ENCODE results near the gene GPR135. TPM values are rescaled to one million over a fixed set of nuclear protein-coding genes. Genes with fewer than 3 reads are reported as not detected.
"Not testable (repeated sequence)": the region's sequence is repeated elsewhere in the genome, so short reads cannot be mapped to it uniquely, and the experiment has no call there.

GPR135 gene
- total and polyA plus RNA-seq, 2 donors from 2014 or later: 0.77 to 3.0 TPM

DNA sequence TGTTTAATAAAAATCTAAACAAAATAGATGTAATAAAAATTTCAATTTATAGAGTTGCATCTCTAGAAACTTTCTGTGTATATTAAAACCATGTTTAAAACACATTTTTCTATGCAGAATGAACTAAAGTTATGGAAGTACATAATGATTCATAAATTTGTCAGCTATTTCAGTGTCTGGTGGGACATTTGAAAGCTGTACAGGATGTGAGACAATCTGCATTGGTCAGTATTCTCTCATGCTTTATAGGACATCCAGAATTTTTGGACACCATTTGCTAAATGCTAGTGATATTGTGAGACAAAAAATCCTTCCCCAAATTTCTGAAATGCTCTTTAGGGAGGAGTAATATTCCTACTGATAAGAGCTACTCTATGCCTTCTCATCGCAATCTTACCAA, 13.3 kb downstream of the GPR135 start:
- H3K9me3 ChIP-seq (ENCODE audit: control insufficient read depth in 2 of 3, insufficient read depth in 1 of 3, low read length in 3 of 3): no peaks in the 10 kb centered on the region
- intact Hi-C loops (cut with DNase I): no loop called here
- TF ChIP-seq, protein P1, sequence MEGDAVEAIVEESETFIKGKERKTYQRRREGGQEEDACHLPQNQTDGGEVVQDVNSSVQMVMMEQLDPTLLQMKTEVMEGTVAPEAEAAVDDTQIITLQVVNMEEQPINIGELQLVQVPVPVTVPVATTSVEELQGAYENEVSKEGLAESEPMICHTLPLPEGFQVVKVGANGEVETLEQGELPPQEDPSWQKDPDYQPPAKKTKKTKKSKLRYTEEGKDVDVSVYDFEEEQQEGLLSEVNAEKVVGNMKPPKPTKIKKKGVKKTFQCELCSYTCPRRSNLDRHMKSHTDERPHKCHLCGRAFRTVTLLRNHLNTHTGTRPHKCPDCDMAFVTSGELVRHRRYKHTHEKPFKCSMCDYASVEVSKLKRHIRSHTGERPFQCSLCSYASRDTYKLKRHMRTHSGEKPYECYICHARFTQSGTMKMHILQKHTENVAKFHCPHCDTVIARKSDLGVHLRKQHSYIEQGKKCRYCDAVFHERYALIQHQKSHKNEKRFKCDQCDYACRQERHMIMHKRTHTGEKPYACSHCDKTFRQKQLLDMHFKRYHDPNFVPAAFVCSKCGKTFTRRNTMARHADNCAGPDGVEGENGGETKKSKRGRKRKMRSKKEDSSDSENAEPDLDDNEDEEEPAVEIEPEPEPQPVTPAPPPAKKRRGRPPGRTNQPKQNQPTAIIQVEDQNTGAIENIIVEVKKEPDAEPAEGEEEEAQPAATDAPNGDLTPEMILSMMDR (IDR thresholded peaks at IDR 0.05; ENCODE audit: borderline replicate concordance, extremely low read depth, insufficient read depth): no peak
- no peaks in the 10 kb centered on the region for H3K27me3 ChIP-seq (ENCODE audit: control insufficient read depth, insufficient read depth, low read length)
- no peak overlapping the region for H3K27ac ChIP-seq (ENCODE audit: low read depth in 2 of 2, low read length in 2 of 2)
- H3K9ac ChIP-seq (ENCODE audit: low read length in 3 of 3): no peak overlapping the region
- no peak for DNase-seq
- no peak overlapping the region for H3K4me3 ChIP-seq (ENCODE audit: low read length in 3 of 3)
- H3K4me1 ChIP-seq (ENCODE audit: control insufficient read depth in 2 of 3, insufficient read depth in 2 of 3, low read depth in 1 of 3, low read length in 3 of 3): no peaks in the 10 kb centered on the region
- FAIRE-seq: no peak
- H3K36me3 ChIP-seq (ENCODE audit: control insufficient read depth in 2 of 3, insufficient read depth in 3 of 3, low read length in 3 of 3): peaks cover 0 to 7% (median 2%) of the 10 kb centered on the region in 3 donors

DNA sequence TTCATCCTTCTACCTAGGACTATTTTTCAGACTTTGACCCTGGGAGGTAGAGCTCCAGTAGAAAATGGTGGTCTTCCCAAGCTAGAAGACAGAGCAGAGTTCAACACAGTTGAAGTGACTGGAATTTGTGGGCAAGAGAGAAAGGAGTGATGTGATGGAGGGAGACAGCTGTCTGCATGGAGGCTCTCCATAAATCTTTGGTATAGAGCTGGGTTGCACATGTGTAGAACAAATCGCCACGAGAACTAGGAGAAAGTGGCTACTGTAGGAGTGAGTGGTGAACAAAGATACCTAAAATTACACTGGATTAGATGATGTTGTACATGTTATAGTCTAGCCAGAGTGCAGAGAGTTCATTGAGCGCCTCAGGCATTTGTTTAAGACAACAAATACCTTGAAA, 14.5 kb downstream of the GPR135 start:
- H3K9me3 ChIP-seq (ENCODE audit: control insufficient read depth in 2 of 3, insufficient read depth in 1 of 3, low read length in 3 of 3): no peaks in the 10 kb centered on the region
- H3K27ac ChIP-seq (ENCODE audit: low read depth in 2 of 2, low read length in 2 of 2): no peak overlapping the region
- intact Hi-C loops (cut with DNase I): no loop called here
- H3K36me3 ChIP-seq (ENCODE audit: control insufficient read depth in 2 of 3, insufficient read depth in 3 of 3, low read length in 3 of 3): peaks cover 0 to 7% (median 2%) of the 10 kb centered on the region in 3 donors
- DNase-seq (no peak), FAIRE-seq (no peak)
- no peak overlapping the region for H3K9ac ChIP-seq (ENCODE audit: low read length in 3 of 3)
- H3K4me3 ChIP-seq (ENCODE audit: low read length in 3 of 3): no peak overlapping the region
- no peaks in the 10 kb centered on the region for H3K27me3 ChIP-seq (ENCODE audit: control insufficient read depth, insufficient read depth, low read length)
- TF ChIP-seq, protein P1 (IDR thresholded peaks at IDR 0.05; ENCODE audit: borderline replicate concordance, extremely low read depth, insufficient read depth): no peak
- no peaks in the 10 kb centered on the region for H3K4me1 ChIP-seq (ENCODE audit: control insufficient read depth in 2 of 3, insufficient read depth in 2 of 3, low read depth in 1 of 3, low read length in 3 of 3)

DNA sequence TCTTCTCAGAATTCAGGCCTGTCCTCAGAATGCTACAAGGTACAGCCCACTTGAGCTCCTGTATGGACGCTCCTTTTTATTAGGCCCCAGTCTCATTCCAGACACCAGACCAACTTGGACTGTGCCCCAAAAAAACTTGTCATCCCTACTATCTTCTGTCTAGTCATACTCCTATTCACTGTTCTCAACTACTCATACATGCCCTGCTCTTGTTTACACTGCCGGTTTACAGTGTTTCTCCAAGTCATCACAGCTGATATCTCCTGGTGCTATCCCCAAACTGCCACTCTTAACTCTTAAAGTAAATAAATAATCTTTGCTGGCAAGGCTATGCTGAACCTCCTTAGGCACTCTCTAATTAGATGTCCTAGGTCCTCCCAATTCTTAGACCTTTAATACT, 16.5 kb downstream of the GPR135 start:
- intact Hi-C loops (cut with DNase I): loop anchor here (5.0 kb wide), 1 partner anchor 321 kb away; no protein-coding TSS in a partner anchor
- H3K4me3 ChIP-seq (ENCODE audit: low read length in 3 of 3); H3K36me3 ChIP-seq (ENCODE audit: control insufficient read depth in 2 of 3, insufficient read depth in 3 of 3, low read length in 3 of 3); H3K4me1 ChIP-seq (ENCODE audit: control insufficient read depth in 2 of 3, insufficient read depth in 2 of 3, low read depth in 1 of 3, low read length in 3 of 3); H3K9ac ChIP-seq (ENCODE audit: low read length in 3 of 3); H3K27me3 ChIP-seq (ENCODE audit: control insufficient read depth, insufficient read depth, low read length); FAIRE-seq; DNase-seq; H3K9me3 ChIP-seq (ENCODE audit: control insufficient read depth in 2 of 3, insufficient read depth in 1 of 3, low read length in 3 of 3); H3K27ac ChIP-seq (ENCODE audit: low read depth in 2 of 2, low read length in 2 of 2): not testable (repeated sequence)

DNA sequence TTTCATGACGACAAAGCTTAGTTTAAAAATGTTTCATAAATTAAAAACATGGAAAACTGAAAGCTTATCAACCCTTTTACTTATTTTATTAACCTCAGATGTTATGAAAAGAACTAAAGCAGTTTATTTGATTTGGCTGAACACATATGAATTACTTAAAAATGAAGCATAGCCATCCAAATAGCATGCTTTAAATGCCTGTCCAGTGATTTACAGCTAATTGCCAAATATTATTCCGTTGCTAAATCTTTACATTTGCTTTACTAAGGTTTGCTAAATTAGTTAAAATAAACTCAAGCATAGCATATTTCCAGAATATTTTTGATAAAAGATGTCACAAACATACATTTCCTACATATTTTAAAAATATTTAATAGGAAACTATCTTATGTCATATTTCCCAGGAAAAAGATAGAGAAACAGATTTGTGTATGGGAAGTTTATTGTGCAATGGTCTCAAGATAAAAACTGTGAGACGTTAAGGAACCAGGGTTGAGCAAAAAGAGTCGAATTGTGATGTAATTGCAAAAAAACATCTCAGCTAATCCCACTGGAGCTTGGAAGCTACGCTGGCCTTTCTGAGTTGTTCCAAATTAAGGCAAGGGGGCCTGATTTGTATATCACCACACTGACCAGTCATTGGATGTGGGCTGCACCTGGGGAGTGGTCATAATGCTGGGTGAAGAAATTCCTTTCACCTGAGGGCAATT, 25.8 kb downstream of the GPR135 start:
- intact Hi-C loops (cut with DNase I): no loop called here
- TF ChIP-seq, protein P1 (IDR thresholded peaks at IDR 0.05; ENCODE audit: borderline replicate concordance, extremely low read depth, insufficient read depth): no peak
- H3K9ac ChIP-seq (ENCODE audit: low read length in 3 of 3): no peak overlapping the region

More for the DNA sequence above, 25.8 kb downstream of the GPR135 start:
- Histone ChIP-seq H3K9me3 (ENCODE audit: control insufficient read depth in 2 of 3, insufficient read depth in 1 of 3, low read length in 3 of 3) (no peaks in the 10 kb centered on the region), H3K4me1 (ENCODE audit: control insufficient read depth in 2 of 3, insufficient read depth in 2 of 3, low read depth in 1 of 3, low read length in 3 of 3) (no peaks in the 10 kb centered on the region), H3K27ac (ENCODE audit: low read depth in 2 of 2, low read length in 2 of 2) (no peak overlapping the region), H3K27me3 (ENCODE audit: control insufficient read depth, insufficient read depth, low read length) (no peaks in the 10 kb centered on the region), H3K4me3 (ENCODE audit: low read length in 3 of 3) (no peak overlapping the region), H3K36me3 (ENCODE audit: control insufficient read depth in 2 of 3, insufficient read depth in 3 of 3, low read length in 3 of 3) (no peaks in the 10 kb centered on the region)
- DNase-seq (no peak), FAIRE-seq (no peak)

Measured in kidney (tissue), 14 donors.